ENCODE measurements around the gene NEU3.
"Not testable (repeated sequence)": the region's sequence is repeated elsewhere in the genome, so short reads cannot be mapped to it uniquely, and the experiment has no call there.

Gene NEU3

DNA sequence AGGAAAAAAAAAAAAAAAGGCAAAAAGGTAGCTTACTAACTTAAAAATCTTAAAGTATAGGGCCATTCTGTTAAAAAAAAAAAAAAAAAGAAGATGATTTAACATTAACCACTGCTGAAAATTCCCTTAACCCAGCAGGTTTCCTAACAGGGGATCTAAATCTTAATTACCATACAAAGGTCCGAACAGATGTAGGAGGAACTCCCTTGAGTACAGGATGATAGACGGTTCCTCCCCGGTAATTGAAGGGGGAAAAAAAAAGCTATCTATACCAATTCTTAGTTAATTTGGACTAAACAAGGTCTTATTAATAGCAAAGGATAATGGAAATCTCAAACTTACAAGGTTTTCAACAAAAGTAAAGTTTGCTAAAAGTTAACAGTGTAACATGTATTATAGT is 53.1 kb downstream of the NEU3 start:
- DNase-seq (ENCODE audit: low spot score in 2 of 2); H3K4me1 ChIP-seq; H3K9me3 ChIP-seq; in situ Hi-C loops (cut with MboI; ENCODE audit: low sequenced_read_pairs); H3K36me3 ChIP-seq (replicated peaks); H3K4me3 ChIP-seq; H3K27me3 ChIP-seq (ENCODE audit: low read depth): not testable (repeated sequence)

GRCh38 chr11:75044381-75045170 is 55.8 kb downstream of the NEU3 start:
- H3K9me3 ChIP-seq; DNase-seq (ENCODE audit: low spot score in 2 of 2); H3K27me3 ChIP-seq (ENCODE audit: low read depth); H3K4me3 ChIP-seq; in situ Hi-C loops (cut with MboI; ENCODE audit: low sequenced_read_pairs); H3K36me3 ChIP-seq (replicated peaks); H3K4me1 ChIP-seq: not testable (repeated sequence)

DNA sequence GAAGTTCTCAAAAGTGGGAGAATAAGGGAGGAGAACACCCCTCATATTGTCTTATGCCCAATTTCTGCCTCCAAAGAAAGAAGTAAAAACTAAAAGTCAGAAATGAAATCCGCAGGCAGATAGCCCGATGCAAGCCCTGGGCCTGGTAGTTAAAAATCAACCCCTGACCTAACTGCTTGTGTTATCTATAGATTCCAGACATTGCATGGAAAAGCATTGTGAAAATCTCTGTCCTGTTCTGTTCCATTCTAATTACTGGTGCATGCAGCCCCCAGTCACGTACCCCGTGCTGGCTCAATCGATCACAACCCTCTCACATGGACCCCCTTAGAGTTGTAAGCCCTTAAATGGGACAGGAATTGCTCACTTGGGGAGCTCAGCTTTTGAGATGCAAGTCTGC is 57.9 kb downstream of the NEU3 start:
- H3K4me1 ChIP-seq; DNase-seq (ENCODE audit: low spot score in 2 of 2): not testable (repeated sequence)

GRCh38 chr11:75047191-75047590 is 58.5 kb downstream of the NEU3 start:
- H3K4me3 ChIP-seq = no peak overlapping the region
- no peak for DNase-seq (ENCODE audit: low spot score in 2 of 2)
- H3K27me3 ChIP-seq (ENCODE audit: low read depth) = no peaks in the 10 kb centered on the region
- in situ Hi-C loops (cut with MboI; ENCODE audit: low sequenced_read_pairs) = no loop called here
- no peaks in the 10 kb centered on the region; the same call in 1 of the 2 replicates for H3K4me1 ChIP-seq
- H3K36me3 ChIP-seq (replicated peaks) = no peaks in the 10 kb centered on the region
- H3K9me3 ChIP-seq = no peaks in the 10 kb centered on the region

More for the DNA sequence above, 57.9 kb downstream of the NEU3 start:
- H3K36me3 ChIP-seq (replicated peaks); H3K27me3 ChIP-seq (ENCODE audit: low read depth); in situ Hi-C loops (cut with MboI; ENCODE audit: low sequenced_read_pairs); H3K4me3 ChIP-seq; H3K9me3 ChIP-seq: not testable (repeated sequence)

- DNase-seq (ENCODE audit: low spot score in 2 of 2); H3K27me3 ChIP-seq (ENCODE audit: low read depth); H3K4me1 ChIP-seq; in situ Hi-C loops (cut with MboI; ENCODE audit: low sequenced_read_pairs); H3K9me3 ChIP-seq; H3K4me3 ChIP-seq; H3K36me3 ChIP-seq (replicated peaks): not testable (repeated sequence)
These were observed 61.0 kb downstream of the NEU3 start for GRCh38 chr11:75049501-75050266.

DNA sequence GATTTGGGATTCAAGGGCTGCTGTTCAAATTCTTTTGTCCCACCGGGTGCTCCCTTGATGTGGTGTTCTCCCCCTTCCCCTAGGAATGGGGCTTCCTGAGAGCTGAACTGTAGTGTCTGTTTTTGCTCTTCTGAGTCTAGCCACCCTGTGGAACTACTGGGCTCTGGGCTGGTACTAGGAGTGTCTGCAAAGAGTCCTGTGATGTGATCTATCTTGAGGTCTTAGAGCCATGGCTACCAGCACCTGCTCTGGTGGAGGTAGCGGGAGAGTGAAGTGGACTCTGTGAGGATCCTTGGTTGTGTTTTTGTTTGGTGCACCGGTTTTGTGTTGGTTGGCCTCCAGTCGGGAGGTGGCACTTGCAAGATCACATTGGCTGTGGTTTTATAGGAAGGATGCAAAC is 61.8 kb downstream of the NEU3 start:
- Histone ChIP-seq H3K4me1 (no peaks in the 10 kb centered on the region; the same call in 1 of the 2 replicates), H3K36me3 (replicated peaks) (no peaks in the 10 kb centered on the region), H3K27me3 (ENCODE audit: low read depth) (no peaks in the 10 kb centered on the region), H3K4me3 (no peak overlapping the region), H3K9me3 (no peaks in the 10 kb centered on the region)
- in situ Hi-C loops (cut with MboI; ENCODE audit: low sequenced_read_pairs) = no loop called here
- DNase-seq (ENCODE audit: low spot score in 2 of 2) = no peak

- no peaks in the 10 kb centered on the region for H3K27me3 ChIP-seq (ENCODE audit: low read depth)
- no peak overlapping the region for H3K4me3 ChIP-seq
- H3K9me3 ChIP-seq = no peaks in the 10 kb centered on the region
- no peak for DNase-seq (ENCODE audit: low spot score in 2 of 2)
- no peaks in the 10 kb centered on the region; the same call in 1 of the 2 replicates for H3K4me1 ChIP-seq
- H3K36me3 ChIP-seq (replicated peaks) = no peaks in the 10 kb centered on the region
- in situ Hi-C loops (cut with MboI; ENCODE audit: low sequenced_read_pairs) = no loop called here
These were observed 62.3 kb downstream of the NEU3 start for GRCh38 chr11:75051043-75051442.

DNA sequence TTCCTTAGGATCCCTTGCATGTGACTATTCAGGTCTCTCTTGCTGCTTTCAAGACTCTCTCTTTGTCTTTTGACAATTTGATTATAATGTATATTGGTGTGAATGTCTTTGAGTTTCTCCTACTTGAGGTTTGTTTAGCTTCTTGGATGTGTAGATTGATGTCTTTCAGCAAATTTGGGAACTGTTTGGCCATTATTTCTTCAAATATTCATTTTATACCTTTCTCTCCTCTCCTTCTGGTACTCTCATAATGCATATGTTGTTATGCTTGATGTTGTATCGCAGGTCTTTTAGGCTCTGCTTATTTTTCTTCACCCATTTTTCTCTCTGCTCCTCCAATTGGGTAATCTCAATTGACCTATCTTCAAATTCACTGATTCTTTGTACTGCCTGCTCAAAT is 63.7 kb downstream of the NEU3 start:
- Histone ChIP-seq H3K9me3 (no peaks in the 10 kb centered on the region), H3K27me3 (ENCODE audit: low read depth) (0 out of 2 replicates have a peak, but pooled peaks cover 2% of the 10 kb centered on the region), H3K4me3 (no peak overlapping the region), H3K4me1 (no peaks in the 10 kb centered on the region; the same call in 1 of the 2 replicates), H3K36me3 (replicated peaks) (no peaks in the 10 kb centered on the region)
- in situ Hi-C loops (cut with MboI; ENCODE audit: low sequenced_read_pairs) = no loop called here
- no peak for DNase-seq (ENCODE audit: low spot score in 2 of 2)

DNA sequence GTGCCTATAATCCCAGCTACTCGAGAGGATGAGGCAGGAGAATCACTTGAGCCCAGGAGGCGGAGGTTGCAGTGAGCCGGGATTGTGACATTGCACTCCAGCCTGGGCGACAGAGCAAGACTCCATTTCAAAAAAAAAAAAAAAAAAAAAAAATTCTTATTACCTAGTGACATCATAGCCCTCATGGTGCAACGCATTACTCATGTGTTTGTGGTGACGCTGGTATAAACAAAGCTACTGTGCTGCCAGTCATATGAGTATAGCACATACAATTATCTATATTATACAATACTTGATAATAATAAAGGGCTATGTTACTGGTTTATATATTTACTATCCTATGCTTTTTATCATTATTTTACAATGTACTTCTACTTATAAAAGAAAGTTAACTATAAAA is 66.8 kb downstream of the NEU3 start:
- Histone ChIP-seq H3K36me3 (replicated peaks) (no peaks in the 10 kb centered on the region), H3K9me3 (no peaks in the 10 kb centered on the region)
- in situ Hi-C loops (cut with MboI; ENCODE audit: low sequenced_read_pairs) = no loop called here

DNA sequence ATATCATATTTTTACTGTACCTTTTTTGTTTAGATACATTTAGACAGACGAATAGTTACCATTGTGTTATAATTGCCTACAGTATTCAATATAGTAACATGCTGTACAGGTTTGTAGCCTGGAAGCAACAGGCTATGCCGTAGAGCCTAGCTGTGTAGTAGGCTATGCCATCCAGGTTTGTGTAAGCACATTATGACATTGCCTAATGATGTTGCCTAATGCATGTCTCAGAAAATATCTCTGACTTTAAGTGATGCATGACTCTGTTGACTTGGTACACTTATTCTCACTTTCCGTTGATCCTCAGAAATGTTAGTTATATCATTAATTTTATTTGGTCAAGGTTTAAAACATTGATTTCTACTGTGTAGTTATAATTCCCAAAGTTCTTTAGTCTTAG is 68.1 kb downstream of the NEU3 start:
- no peak overlapping the region for H3K4me3 ChIP-seq
- H3K4me1 ChIP-seq = no peaks in the 10 kb centered on the region
- in situ Hi-C loops (cut with MboI; ENCODE audit: low sequenced_read_pairs) = no loop called here
- H3K27me3 ChIP-seq (ENCODE audit: low read depth) = 0 out of 2 replicates have a peak, but pooled peaks cover 2% of the 10 kb centered on the region
- H3K9me3 ChIP-seq = no peaks in the 10 kb centered on the region
- H3K36me3 ChIP-seq (replicated peaks) = no peaks in the 10 kb centered on the region
- DNase-seq (ENCODE audit: low spot score in 2 of 2) = no peak

More for the DNA sequence above, 66.8 kb downstream of the NEU3 start:
- Histone ChIP-seq H3K4me3 (no peak overlapping the region), H3K4me1 (no peaks in the 10 kb centered on the region), H3K27me3 (ENCODE audit: low read depth) (0 out of 2 replicates have a peak, but pooled peaks cover 2% of the 10 kb centered on the region)
- DNase-seq (ENCODE audit: low spot score in 2 of 2) = no peak

DNA sequence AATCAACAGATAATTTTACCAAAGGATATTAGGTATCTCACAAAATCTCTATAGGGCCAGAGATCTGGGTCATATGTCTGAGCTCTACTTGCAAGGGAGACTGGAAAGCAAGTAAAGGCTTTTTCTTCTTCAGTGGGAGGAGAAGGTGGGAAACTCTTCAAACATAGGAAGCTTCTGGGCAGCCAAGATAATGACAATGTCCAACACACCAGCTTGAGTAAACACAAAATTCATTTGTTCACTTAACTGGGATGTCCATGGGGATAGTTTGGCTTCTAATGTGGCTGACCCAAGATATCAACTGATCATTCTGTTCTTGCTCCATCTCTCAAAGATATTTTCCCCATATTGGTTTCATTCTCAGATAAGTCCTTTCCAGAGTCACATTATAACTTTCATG is 70.6 kb downstream of the NEU3 start:
- Histone ChIP-seq H3K9me3 (no peaks in the 10 kb centered on the region), H3K4me3 (no peak overlapping the region), H3K27me3 (ENCODE audit: low read depth) (0 out of 2 replicates have a peak, but pooled peaks cover 2% of the 10 kb centered on the region), H3K4me1 (no peaks in the 10 kb centered on the region), H3K36me3 (replicated peaks) (no peaks in the 10 kb centered on the region)
- no peak for DNase-seq (ENCODE audit: low spot score in 2 of 2)
- in situ Hi-C loops (cut with MboI; ENCODE audit: low sequenced_read_pairs) = no loop called here

- in situ Hi-C loops (cut with MboI; ENCODE audit: low sequenced_read_pairs) = no loop called here
- no peaks in the 10 kb centered on the region for H3K9me3 ChIP-seq
- H3K4me1 ChIP-seq = no peaks in the 10 kb centered on the region
- DNase-seq (ENCODE audit: low spot score in 2 of 2) = no peak
- H3K27me3 ChIP-seq (ENCODE audit: low read depth) = peaks cover 6% of the 10 kb centered on the region
- no peak overlapping the region for H3K4me3 ChIP-seq
- H3K36me3 ChIP-seq (replicated peaks) = no peaks in the 10 kb centered on the region
These were observed 75.1 kb downstream of the NEU3 start for GRCh38 chr11:75063741-75064314.

DNA sequence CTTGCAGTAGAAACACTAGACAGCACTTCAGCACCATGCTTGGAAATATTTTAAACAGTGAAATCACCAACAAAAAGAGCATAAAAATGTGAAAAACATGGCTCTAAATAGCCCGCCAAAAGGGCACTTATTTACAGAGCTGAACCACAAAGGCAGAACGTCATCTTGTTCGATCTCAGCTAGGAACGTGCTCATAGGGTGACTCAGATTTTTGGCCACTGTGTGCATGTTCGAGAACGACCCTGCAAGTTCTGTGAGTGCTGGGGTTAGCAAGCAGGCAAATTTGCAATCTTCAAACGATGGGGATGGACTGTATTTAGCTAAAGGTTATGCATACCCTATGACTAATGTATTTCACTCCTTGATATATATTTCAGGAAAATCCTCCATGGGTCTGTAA is 77.3 kb downstream of the NEU3 start:
- in situ Hi-C loops (cut with MboI; ENCODE audit: low sequenced_read_pairs) = no loop called here
- no peak for DNase-seq (ENCODE audit: low spot score in 2 of 2)
- Histone ChIP-seq H3K36me3 (replicated peaks) (no peaks in the 10 kb centered on the region), H3K9me3 (no peaks in the 10 kb centered on the region), H3K4me3 (no peak overlapping the region), H3K4me1 (no peaks in the 10 kb centered on the region), H3K27me3 (ENCODE audit: low read depth) (peaks cover 6% of the 10 kb centered on the region)
